ENCODE measurements around the gene EHD1. TPM values are rescaled to one million over a fixed set of nuclear protein-coding genes. Genes with fewer than 3 reads are reported as not detected.

EHD1 gene
- total and polyA plus RNA-seq, 9 of the 15 experiments (the other 6 are each of a cell fraction or from before 2014, with no cell fraction given): 0.46 to 65.0 (median 16.4) TPM

DNA sequence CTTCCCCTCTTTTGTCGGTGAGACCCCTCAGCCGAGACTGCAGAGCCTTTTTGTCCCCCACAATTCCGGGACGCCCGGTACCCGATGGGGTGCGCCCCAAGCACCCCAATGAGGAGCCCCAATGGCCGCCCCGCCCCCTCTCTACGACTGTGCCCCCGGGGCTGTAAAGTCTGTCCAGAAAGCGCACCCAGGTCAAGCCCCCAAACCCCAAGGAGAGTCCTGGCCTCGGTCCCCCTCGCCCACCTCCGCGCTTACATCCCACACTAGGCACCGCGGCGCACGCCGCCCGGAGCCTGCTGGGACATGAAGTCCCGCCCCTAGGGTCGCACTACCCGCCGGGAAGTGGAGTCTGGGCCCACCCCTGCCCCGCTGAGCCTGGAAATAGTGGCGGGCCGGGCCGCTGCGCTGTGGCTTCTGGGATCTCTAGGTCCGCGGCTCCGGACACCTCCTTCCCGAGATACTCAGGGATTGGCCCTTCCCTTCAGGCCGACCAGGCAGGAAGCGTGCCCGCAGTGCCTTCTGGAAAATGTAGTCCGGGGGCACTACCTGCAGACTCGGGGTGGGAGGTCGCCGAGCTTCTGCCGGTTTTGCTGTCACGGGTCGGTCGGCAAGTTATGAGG, 68.0 kb downstream of the EHD1 start, which contains the start of gene MEN1 (continued):
- TF ChIP-seq PATZ1 (CRISPR knock-in tag; IDR thresholded peaks at IDR 0.05; ENCODE audit: borderline replicate concordance) (no peak), HDAC3 (IDR thresholded peaks at IDR 0.05; ENCODE audit: borderline replicate concordance, partially characterized antibody) (no peak), ZNF175 (CRISPR knock-in tag; IDR thresholded peaks at IDR 0.05; ENCODE audit: low read depth) (peak; percentile 62; the same call in 1 of the 2 replicates), NELFE (IDR thresholded peaks at IDR 0.05; ENCODE audit: insufficient read depth, insufficient read length) (no peak), SFPQ (IDR thresholded peaks at IDR 0.05; ENCODE audit: low read depth, low read length) (no peak), ELF2 (CRISPR knock-in tag; IDR thresholded peaks at IDR 0.05) (no peak), RBM14 (IDR thresholded peaks at IDR 0.05; ENCODE audit: borderline replicate concordance, insufficient read depth, low read depth, low read length) (no peak), PHF8 (IDR thresholded peaks at IDR 0.05; ENCODE audit: borderline replicate concordance, low read length) (peak; percentile 73; the same call in 1 of the 2 replicates), E2F8 (IDR thresholded peaks at IDR 0.05; ENCODE audit: low read depth, partially characterized antibody) (no peak), ZNF12 (CRISPR knock-in tag; IDR thresholded peaks at IDR 0.05) (no peak; the same call in 1 of the 2 replicates), POLR2G (IDR thresholded peaks at IDR 0.05; ENCODE audit: low read depth, low read length) (peak; percentile 91), ZNF696 (CRISPR knock-in tag; conservative IDR thresholded peaks at IDR 0.05) (no peak), SP1 (CRISPR knock-in tag; IDR thresholded peaks at IDR 0.05) (peak; percentile 79), FOXM1 (IDR thresholded peaks at IDR 0.05; ENCODE audit: low read depth) (no peak), FOXM1 (CRISPR knock-in tag; IDR thresholded peaks at IDR 0.05; ENCODE audit: low read depth) (no peak), SRSF9 (IDR thresholded peaks at IDR 0.05; ENCODE audit: borderline replicate concordance, low read depth, low read length) (no peak), CEBPG (CRISPR knock-in tag; IDR thresholded peaks at IDR 0.05) (no peak), CEBPG (tag; conservative IDR thresholded peaks at IDR 0.05 in 1 of 2, IDR thresholded peaks at IDR 0.05 in 1 of 2) (no peak)
- TF ChIP-seq, protein P1, sequence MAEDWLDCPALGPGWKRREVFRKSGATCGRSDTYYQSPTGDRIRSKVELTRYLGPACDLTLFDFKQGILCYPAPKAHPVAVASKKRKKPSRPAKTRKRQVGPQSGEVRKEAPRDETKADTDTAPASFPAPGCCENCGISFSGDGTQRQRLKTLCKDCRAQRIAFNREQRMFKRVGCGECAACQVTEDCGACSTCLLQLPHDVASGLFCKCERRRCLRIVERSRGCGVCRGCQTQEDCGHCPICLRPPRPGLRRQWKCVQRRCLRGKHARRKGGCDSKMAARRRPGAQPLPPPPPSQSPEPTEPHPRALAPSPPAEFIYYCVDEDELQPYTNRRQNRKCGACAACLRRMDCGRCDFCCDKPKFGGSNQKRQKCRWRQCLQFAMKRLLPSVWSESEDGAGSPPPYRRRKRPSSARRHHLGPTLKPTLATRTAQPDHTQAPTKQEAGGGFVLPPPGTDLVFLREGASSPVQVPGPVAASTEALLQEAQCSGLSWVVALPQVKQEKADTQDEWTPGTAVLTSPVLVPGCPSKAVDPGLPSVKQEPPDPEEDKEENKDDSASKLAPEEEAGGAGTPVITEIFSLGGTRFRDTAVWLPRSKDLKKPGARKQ (CRISPR knock-in tag; IDR thresholded peaks at IDR 0.05): no peak

All from K562 (cell line).